Astrocyte (in vitro differentiated cells and primary cell): Measurements from ENCODE around the gene C10orf120.

Experiments used
- CTCF ChIP-seq: IDR thresholded peaks from 2 replicates; pipeline ENCODE4 v1.5.1; 2011; ENCODE audit warnings: low read depth, mild to moderate bottlenecking, inconsistent platforms, low read length, moderate library complexity; ENCODE audit not compliant: insufficient read depth
- EZH2 ChIP-seq: IDR thresholded peaks from 2 replicates; pipeline ENCODE4 v1.6.1; 2012; ENCODE audit warnings: mild to moderate bottlenecking, low read length, inconsistent platforms; ENCODE audit not compliant: insufficient read depth

DNA sequence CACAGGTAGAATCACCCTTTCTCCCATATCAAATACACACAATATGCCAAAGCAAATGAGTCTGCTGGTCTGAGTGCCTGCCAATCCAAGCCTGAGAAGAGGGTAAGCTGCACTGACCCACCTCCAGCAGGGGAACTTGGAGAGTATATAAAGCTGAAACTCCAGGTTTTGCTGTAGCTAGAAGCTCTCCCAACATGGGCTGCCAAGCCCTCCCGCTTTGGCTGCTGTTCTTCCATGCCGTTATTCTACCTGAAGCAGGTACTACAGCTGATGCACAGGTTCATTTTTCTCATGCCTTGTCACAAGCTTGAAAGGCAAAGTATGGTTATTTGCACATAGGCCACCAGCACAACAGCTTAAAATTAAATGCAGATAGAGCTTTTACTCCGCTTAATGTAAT, 21.5 kb upstream of the C10orf120 start:
- no peak for TF ChIP-seq EZH2
- TF ChIP-seq CTCF = no peak
